Erythroblast (primary cell): ENCODE results near the gene SERP1.

Source experiments
- GATA1 ChIP-seq: IDR thresholded peaks from 2 replicates; pipeline ENCODE4 v1.6.1; 2011; ENCODE audit warnings: low read depth, mild to moderate bottlenecking, control low read depth, low read length, moderate library complexity
- POLR2A ChIP-seq: IDR thresholded peaks from 2 replicates; pipeline ENCODE4 v1.6.1; 2011; ENCODE audit warnings: mild to moderate bottlenecking, low read length

DNA sequence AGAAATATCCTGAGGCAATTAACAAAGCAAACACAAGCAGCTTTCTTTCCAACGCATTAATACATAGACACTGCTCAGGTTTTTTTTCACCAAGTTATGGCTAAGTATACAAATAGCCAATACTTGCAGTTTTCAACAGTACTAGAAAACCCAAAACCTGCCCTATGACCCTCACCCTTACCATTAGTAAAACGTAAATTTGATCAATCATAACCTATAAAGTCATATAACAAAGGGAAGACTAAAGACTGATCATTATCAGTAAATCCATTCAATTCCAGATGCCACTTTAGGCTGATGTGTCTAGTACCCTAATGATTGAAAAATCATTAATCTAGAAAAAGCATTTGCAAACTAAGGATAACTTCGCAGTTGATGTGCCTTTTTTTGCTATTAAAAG is 3.2 kb downstream of the SERP1 start:
- peak; percentile 22 for TF ChIP-seq POLR2A
- TF ChIP-seq GATA1: no peak
